ENCODE results near the gene ZBTB7C. TPM values are rescaled to one million over a fixed set of nuclear protein-coding genes. Genes with fewer than 3 reads are reported as not detected.

The ZBTB7C gene
- polyA plus RNA-seq, 2 of the 4 experiments (the other 2 are of a cell fraction): 0.10 to 0.12 TPM

- no peak for TF ChIP-seq REST (IDR thresholded peaks at IDR 0.05)
- TF ChIP-seq CEBPB (IDR thresholded peaks at IDR 0.05): no peak
- TF ChIP-seq, protein P1, sequence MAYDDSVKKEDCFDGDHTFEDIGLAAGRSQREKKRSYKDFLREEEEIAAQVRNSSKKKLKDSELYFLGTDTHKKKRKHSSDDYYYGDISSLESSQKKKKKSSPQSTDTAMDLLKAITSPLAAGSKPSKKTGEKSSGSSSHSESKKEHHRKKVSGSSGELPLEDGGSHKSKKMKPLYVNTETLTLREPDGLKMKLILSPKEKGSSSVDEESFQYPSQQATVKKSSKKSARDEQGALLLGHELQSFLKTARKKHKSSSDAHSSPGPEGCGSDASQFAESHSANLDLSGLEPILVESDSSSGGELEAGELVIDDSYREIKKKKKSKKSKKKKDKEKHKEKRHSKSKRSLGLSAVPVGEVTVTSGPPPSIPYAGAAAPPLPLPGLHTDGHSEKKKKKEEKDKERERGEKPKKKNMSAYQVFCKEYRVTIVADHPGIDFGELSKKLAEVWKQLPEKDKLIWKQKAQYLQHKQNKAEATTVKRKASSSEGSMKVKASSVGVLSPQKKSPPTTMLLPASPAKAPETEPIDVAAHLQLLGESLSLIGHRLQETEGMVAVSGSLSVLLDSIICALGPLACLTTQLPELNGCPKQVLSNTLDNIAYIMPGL (CRISPR knock-in tag; IDR thresholded peaks at IDR 0.05; ENCODE audit: borderline replicate concordance): no peak
- TF ChIP-seq RAD21 (conservative IDR thresholded peaks at IDR 0.05 in 1 of 2, IDR thresholded peaks at IDR 0.05 in 1 of 2): no peak
Measured at GRCh38 chr18:48302736-48303135, 106.4 kb downstream of the ZBTB7C start (continued).

DNA sequence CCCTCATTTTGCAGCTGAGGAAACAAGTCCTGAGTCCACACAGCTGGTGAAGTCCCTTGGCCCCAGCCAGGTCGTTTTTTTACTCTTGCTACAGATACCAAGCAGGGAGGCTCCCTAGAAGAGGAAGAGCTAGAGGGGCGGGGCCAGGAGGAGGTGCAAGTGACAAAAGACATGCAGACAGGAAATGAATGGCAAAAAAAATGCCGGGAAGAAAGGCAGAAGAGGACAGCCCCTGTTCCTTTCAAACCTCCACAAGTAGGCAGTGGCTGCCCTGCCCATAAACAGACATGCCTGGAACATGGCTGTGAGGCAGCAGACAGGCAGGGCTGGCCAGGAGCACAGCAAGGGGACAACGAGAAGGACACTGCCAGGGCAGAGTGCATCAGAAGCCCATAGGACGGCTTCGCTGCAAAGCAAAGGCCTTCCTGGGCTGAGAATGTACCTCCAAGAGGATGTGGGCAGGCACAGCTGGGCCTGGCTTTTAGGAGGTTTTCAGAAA is 108.7 kb downstream of the ZBTB7C start:
- CTCF ChIA-PET: no interaction called here
- ATAC-seq (no peak), FAIRE-seq (no peak), DNase-seq (ENCODE audit: low read depth in 1 of 2, low spot score in 1 of 2) (peak in 1 of 2 experiments; percentile 9)
- Histone ChIP-seq H3K9me3 (no peaks in the 10 kb centered on the region), H3K4me1 (peaks cover 7% of the 10 kb centered on the region; the same call in 2 of the 3 replicates), H3K4me3 (no peak overlapping the region), H3K4me2 (no peak overlapping the region), H3K27ac (peak overlapping the region in 1 of 2 experiments; percentile 41; a peak in 1 of 6 replicates)
- POLR2A ChIA-PET: no interaction called here
- WGBS (ENCODE audit: missing lambda C conversion rate): 29% methylated on average over 4 of the region's 6 CpGs
- no peak for TF ChIP-seq RNF2 (IDR thresholded peaks at IDR 0.05; ENCODE audit: borderline replicate concordance, low read depth)
- TF ChIP-seq TFCP2L1 (CRISPR knock-in tag; IDR thresholded peaks at IDR 0.05): no peak
- TF ChIP-seq CTCF (IDR thresholded peaks at IDR 0.05): no peak
- TF ChIP-seq POLR2A (IDR thresholded peaks at IDR 0.05; ENCODE audit: low read length): no peak
- no peak for TF ChIP-seq ESRRA (IDR thresholded peaks at IDR 0.05; ENCODE audit: borderline replicate concordance, low read length)

DNA sequence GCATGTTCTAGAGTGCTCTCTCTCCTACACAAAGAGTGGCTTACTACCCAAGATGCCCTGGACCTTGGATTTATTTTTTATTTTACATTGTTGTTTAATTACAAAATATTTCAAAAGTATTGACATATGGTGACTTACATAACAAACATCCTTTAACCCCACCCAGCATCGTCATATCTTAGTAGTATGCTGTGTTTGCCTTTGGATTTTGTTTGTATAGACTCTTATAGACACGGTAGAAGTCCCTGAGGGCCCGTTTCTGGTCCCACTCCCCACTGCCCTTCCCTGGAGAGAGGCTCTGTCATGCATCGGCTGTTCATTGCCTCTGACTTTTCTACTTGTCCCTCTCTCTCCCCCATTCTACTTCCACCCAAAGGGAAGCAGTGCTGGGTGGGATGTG is 112.0 kb downstream of the ZBTB7C start:
- Histone ChIP-seq H3K4me3 (no peak overlapping the region), H3K9me3 (no peaks in the 10 kb centered on the region), H3K27ac (no peak overlapping the region), H3K4me1 (peaks cover 15% of the 10 kb centered on the region), H3K4me2 (no peak overlapping the region)
- WGBS (ENCODE audit: missing lambda C conversion rate): 4% methylated on average over 4 of the region's 4 CpGs
- ATAC-seq (no peak), DNase-seq (ENCODE audit: low read depth in 1 of 2, low spot score in 1 of 2) (no peak), FAIRE-seq (no peak)
- CTCF ChIA-PET: no interaction called here
- no peak for TF ChIP-seq HOXA7 (CRISPR knock-in tag; IDR thresholded peaks at IDR 0.05)
- TF ChIP-seq ZFP36 (IDR thresholded peaks at IDR 0.05; ENCODE audit: borderline replicate concordance, partially characterized antibody): no peak
- no peak for TF ChIP-seq POLR2AphosphoS2 (conservative IDR thresholded peaks at IDR 0.05; ENCODE audit: low read length)
- TF ChIP-seq, protein P2, sequence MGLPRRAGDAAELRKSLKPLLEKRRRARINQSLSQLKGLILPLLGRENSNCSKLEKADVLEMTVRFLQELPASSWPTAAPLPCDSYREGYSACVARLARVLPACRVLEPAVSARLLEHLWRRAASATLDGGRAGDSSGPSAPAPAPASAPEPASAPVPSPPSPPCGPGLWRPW (IDR thresholded peaks at IDR 0.05): no peak
- TF ChIP-seq CEBPB (IDR thresholded peaks at IDR 0.05): no peak
- no peak for TF ChIP-seq EHF (CRISPR knock-in tag; IDR thresholded peaks at IDR 0.05)
- TF ChIP-seq BHLHE40 (IDR thresholded peaks at IDR 0.05; ENCODE audit: low read depth, low read length): no peak
- no peak for TF ChIP-seq SREBF2 (IDR thresholded peaks at IDR 0.05)
- no peak for TF ChIP-seq POLR2A (IDR thresholded peaks at IDR 0.05; ENCODE audit: low read length)
- no peak for TF ChIP-seq JUNB (IDR thresholded peaks at IDR 0.05)
- TF ChIP-seq, protein P3, sequence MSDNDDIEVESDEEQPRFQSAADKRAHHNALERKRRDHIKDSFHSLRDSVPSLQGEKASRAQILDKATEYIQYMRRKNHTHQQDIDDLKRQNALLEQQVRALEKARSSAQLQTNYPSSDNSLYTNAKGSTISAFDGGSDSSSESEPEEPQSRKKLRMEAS (IDR thresholded peaks at IDR 0.05): no peak
- no peak for TF ChIP-seq CHD2 (IDR thresholded peaks at IDR 0.05; ENCODE audit: low read length, partially characterized antibody)
- TF ChIP-seq NPAS2 (CRISPR knock-in tag; IDR thresholded peaks at IDR 0.05; ENCODE audit: borderline replicate concordance): no peak
- TF ChIP-seq KDM1A (IDR thresholded peaks at IDR 0.05; ENCODE audit: low read depth): no peak
- POLR2A ChIA-PET: no interaction called here

Measured in A549 (cell line).